Glutamatergic neuron (in vitro differentiated cells): ENCODE measurements around the gene BMPER. TPM values are rescaled to one million over a fixed set of nuclear protein-coding genes. Genes with fewer than 3 reads are reported as not detected.

Experiments
- DNase-seq: peaks from one replicate; pipeline ENCODE4 v3.0.0; 2022
- H3K27ac Mint-ChIP-seq: one replicate; pipeline ENCODE4 v1.8.0; 2020; ENCODE audit warnings: mild to moderate bottlenecking, mixed read lengths, inconsistent platforms; ENCODE audit not compliant: unreplicated experiment
- H3K27me3 Mint-ChIP-seq: one replicate; pipeline ENCODE4 v1.8.0; 2020; ENCODE audit warnings: mild to moderate bottlenecking, moderate library complexity, mixed read lengths, inconsistent platforms; ENCODE audit not compliant: unreplicated experiment
- H3K36me3 Mint-ChIP-seq: one replicate; pipeline ENCODE4 v1.8.0; 2020; ENCODE audit warnings: mild to moderate bottlenecking, mixed read lengths, inconsistent platforms; ENCODE audit not compliant: unreplicated experiment
- H3K4me1 Mint-ChIP-seq: one replicate; pipeline ENCODE4 v1.8.0; 2020; ENCODE audit warnings: mild to moderate bottlenecking, low read depth, mixed read lengths, inconsistent platforms; ENCODE audit not compliant: unreplicated experiment
- H3K4me3 Mint-ChIP-seq: one replicate; pipeline ENCODE4 v1.8.0; 2020; ENCODE audit warnings: mild to moderate bottlenecking, mixed read lengths, inconsistent platforms; ENCODE audit not compliant: unreplicated experiment
- H3K9me3 Mint-ChIP-seq: one replicate; pipeline ENCODE4 v1.8.0; 2020; ENCODE audit warnings: mild to moderate bottlenecking, moderate library complexity, mixed read lengths, inconsistent platforms; ENCODE audit not compliant: unreplicated experiment
- CTCF ChIP-seq: fragments of 200-600 bp; sonication (generic); IDR thresholded peaks from one replicate; pipeline ENCODE4 v1.5.0; 2021; ENCODE audit not compliant: partially characterized antibody, unreplicated experiment
- total RNA-seq: library from RNA; stranded (reverse); fragmentation: NEBNext Ultra II Directional; extraction: Animal tissue kit (Norgen Biotek cat#: 25700); gene quantifications from one replicate; pipeline ENCODE4 v1.2.1, GENCODE V29; 2021; ENCODE audit not compliant: unreplicated experiment

BMPER gene
- total RNA-seq, 1 donor from 2014 or later: 16.2 TPM

GRCh38 chr7:33973231-33974015 is 68.1 kb downstream of the BMPER start:
- no peak overlapping the region for H3K4me3 Mint-ChIP-seq

GRCh38 chr7:33979300-33979806 is 74.0 kb downstream of the BMPER start:
- DNase-seq: no peak
- no peak for TF ChIP-seq CTCF
- H3K27me3 Mint-ChIP-seq: no peaks in the 10 kb centered on the region
- H3K4me1 Mint-ChIP-seq: no peaks in the 10 kb centered on the region
- H3K27ac Mint-ChIP-seq: no peak overlapping the region
- no peaks in the 10 kb centered on the region for H3K9me3 Mint-ChIP-seq
- no peak overlapping the region for H3K4me3 Mint-ChIP-seq
- H3K36me3 Mint-ChIP-seq: no peaks in the 10 kb centered on the region

More at GRCh38 chr7:33973231-33974015, 68.1 kb downstream of the BMPER start:
- no peak for TF ChIP-seq CTCF
- no peaks in the 10 kb centered on the region for H3K27me3 Mint-ChIP-seq
- DNase-seq: no peak
- H3K9me3 Mint-ChIP-seq: no peaks in the 10 kb centered on the region
- no peaks in the 10 kb centered on the region for H3K36me3 Mint-ChIP-seq
- no peak overlapping the region for H3K27ac Mint-ChIP-seq
- no peaks in the 10 kb centered on the region for H3K4me1 Mint-ChIP-seq

GRCh38 chr7:33979807-33980355 is 74.5 kb downstream of the BMPER start:
- no peak overlapping the region for H3K4me3 Mint-ChIP-seq
- H3K36me3 Mint-ChIP-seq: no peaks in the 10 kb centered on the region
- no peaks in the 10 kb centered on the region for H3K9me3 Mint-ChIP-seq
- H3K4me1 Mint-ChIP-seq: no peaks in the 10 kb centered on the region
- no peak for DNase-seq
- no peak overlapping the region for H3K27ac Mint-ChIP-seq
- no peak for TF ChIP-seq CTCF
- no peaks in the 10 kb centered on the region for H3K27me3 Mint-ChIP-seq

GRCh38 chr7:33981226-33981625 is 75.9 kb downstream of the BMPER start:
- Mint-ChIP-seq H3K4me1 (no peaks in the 10 kb centered on the region), H3K27me3 (no peaks in the 10 kb centered on the region), H3K4me3 (no peak overlapping the region), H3K27ac (no peak overlapping the region), H3K36me3 (no peaks in the 10 kb centered on the region), H3K9me3 (peaks cover 2% of the 10 kb centered on the region)
- TF ChIP-seq CTCF: no peak
- no peak for DNase-seq

- no peak for DNase-seq
- Mint-ChIP-seq H3K9me3 (peaks cover 2% of the 10 kb centered on the region), H3K4me3 (no peak overlapping the region), H3K4me1 (no peaks in the 10 kb centered on the region), H3K27me3 (no peaks in the 10 kb centered on the region), H3K27ac (no peak overlapping the region), H3K36me3 (no peaks in the 10 kb centered on the region)
- no peak for TF ChIP-seq CTCF
These were observed 76.5 kb downstream of the BMPER start for GRCh38 chr7:33981671-33982424.
